Measurements from ENCODE around the gene TOP3A. TPM values are rescaled to one million over a fixed set of nuclear protein-coding genes. Genes with fewer than 3 reads are reported as not detected.

TOP3A gene
- total and polyA plus RNA-seq, 5 donors from 2014 or later, result 17.0 to 50.4 (median 19.5) TPM

DNA sequence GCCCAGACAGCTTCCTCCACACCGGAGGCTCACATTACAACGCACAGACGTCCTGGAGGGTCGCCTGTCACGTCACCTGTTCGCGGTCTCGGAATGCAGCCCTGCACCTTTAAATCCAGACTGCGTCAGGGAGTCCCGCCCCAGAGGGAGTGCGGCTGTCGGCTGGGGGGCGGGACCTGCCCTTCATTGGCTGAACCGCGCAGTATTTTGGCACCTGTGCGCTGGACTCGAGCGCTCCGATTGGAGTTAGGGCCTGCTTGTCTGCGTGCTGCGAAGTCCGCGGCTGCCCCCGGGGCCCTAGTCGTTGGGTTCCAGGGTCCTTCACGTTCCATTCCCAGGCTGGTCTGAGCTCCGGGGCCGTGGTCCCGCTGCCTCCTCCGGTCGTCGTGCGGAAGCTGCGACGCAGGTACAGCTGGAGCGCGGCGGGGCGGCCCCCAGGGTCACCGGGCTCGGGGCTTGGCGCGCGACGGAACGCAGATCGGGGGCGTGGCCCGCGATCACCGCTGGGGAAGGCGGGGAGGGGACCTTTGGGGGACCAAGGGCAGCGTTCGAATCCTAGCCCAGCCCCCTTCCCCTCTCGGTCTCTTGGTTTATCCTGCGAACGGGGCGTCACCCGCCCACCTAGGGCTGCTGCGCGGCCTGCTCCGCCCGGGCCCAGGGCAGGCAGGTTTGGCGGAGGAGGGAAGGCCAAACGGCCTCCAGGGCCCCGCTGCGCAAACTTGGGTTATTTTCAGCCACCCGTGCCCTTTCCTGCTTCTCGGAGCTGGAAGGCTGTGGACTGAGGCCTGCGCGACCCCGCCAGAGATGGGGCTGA, 54.3 kb downstream of the TOP3A start, which contains the start of gene MIEF2:
MIEF2 (plus strand) TSS at position 331 of the 814 bp plus-strand sequence. CDS start 2,059 bp downstream, outside the sequence.
- no peaks in the 10 kb centered on the region for H3K9me3 Mint-ChIP-seq
- H3K36me3 Mint-ChIP-seq, result peaks cover 3% of the 10 kb centered on the region
- H3K4me1 Mint-ChIP-seq, result peaks cover 0 to 52% (median 26%) of the 10 kb centered on the region in 4 donors
- no peaks in the 10 kb centered on the region for H3K27me3 Mint-ChIP-seq
- H3K9me3 ChIP-seq (ENCODE audit: control insufficient read depth in 2 of 2, low read length in 2 of 2), result no peaks in the 10 kb centered on the region
- peak within 1 kb of the TSS; percentile 94 for H3K27ac ChIP-seq (ENCODE audit: insufficient read depth, low read length, poor library complexity, severe bottlenecking)
- H3K36me3 ChIP-seq (ENCODE audit: control insufficient read depth, insufficient read depth, low read length), result peaks cover 25% of the 10 kb centered on the region
- peak within 1 kb of the TSS; percentile 87 to 96 (median 92) for H3K4me3 Mint-ChIP-seq
- H3K27ac Mint-ChIP-seq, result peak within 1 kb of the TSS; percentile 82 to 89 (median 86)
- H3K4me3 ChIP-seq (ENCODE audit: low read depth, low read length), result peak within 1 kb of the TSS; percentile 66
- H3K4me1 ChIP-seq (ENCODE audit: control insufficient read depth, insufficient read depth, low read length, poor library complexity, severe bottlenecking), result peaks cover 52% of the 10 kb centered on the region
- H3K27me3 ChIP-seq (ENCODE audit: control insufficient read depth, insufficient read depth, low read length), result no peaks in the 10 kb centered on the region
- DNase-seq (peak; percentile 91 to 97 (median 93)), ATAC-seq (ENCODE audit: low read depth in 2 of 2) (peak; percentile 91)

DNA sequence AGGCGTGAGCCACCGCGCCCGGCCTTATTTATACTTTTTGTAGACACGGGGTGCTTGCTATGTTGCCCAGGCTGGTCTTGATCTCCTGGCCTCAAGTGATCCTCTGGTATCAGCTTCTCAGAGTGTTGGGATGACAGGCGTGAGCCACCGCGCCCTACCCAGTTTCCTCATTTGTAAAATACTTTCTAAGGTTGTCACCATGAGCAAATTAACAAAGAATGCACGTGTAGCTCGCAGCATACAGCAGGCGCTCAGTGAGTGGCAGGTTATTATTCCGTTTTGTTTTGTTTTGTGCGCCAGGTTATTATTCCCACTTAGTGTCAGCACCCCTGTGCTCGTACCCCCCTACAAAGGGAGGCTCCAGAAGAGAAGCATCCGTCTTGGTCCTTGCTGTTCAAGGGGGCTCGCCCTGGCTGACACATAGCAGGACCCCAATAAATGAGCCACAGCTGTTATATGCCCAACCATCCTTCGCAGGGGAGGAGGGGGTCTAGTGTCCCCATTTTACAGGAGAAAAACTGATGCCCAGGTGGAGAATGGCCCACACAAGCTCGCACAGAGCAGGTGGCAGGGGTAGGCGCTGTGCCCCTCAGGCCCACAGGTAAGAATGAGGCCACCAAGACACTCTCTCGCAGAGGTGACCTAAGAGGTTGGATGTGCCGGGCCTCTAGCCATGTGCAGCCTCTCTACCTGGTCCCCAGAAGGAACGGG, 55.0 kb downstream of the TOP3A start:
- Histone ChIP-seq H3K27me3 (ENCODE audit: control insufficient read depth, insufficient read depth, low read length) (no peaks in the 10 kb centered on the region), H3K4me1 (ENCODE audit: control insufficient read depth, insufficient read depth, low read length, poor library complexity, severe bottlenecking) (peaks cover 52% of the 10 kb centered on the region), H3K9me3 (ENCODE audit: control insufficient read depth in 2 of 2, low read length in 2 of 2) (no peaks in the 10 kb centered on the region), H3K4me3 (ENCODE audit: low read depth, low read length) (peak overlapping the region; percentile 64), H3K27ac (ENCODE audit: insufficient read depth, low read length, poor library complexity, severe bottlenecking) (peak overlapping the region; percentile 94), H3K36me3 (ENCODE audit: control insufficient read depth, insufficient read depth, low read length) (peaks cover 28% of the 10 kb centered on the region)
- ATAC-seq (ENCODE audit: low read depth in 2 of 2) (no peak), DNase-seq (no peak)
- Mint-ChIP-seq H3K9me3 (no peaks in the 10 kb centered on the region), H3K27me3 (no peaks in the 10 kb centered on the region), H3K36me3 (peaks cover 3% of the 10 kb centered on the region), H3K4me3 (peak overlapping the region; percentile 87 to 96 (median 92)), H3K4me1 (peaks cover 0 to 55% (median 26%) of the 10 kb centered on the region in 4 donors), H3K27ac (peak overlapping the region; percentile 38 to 89 (median 86))

DNA sequence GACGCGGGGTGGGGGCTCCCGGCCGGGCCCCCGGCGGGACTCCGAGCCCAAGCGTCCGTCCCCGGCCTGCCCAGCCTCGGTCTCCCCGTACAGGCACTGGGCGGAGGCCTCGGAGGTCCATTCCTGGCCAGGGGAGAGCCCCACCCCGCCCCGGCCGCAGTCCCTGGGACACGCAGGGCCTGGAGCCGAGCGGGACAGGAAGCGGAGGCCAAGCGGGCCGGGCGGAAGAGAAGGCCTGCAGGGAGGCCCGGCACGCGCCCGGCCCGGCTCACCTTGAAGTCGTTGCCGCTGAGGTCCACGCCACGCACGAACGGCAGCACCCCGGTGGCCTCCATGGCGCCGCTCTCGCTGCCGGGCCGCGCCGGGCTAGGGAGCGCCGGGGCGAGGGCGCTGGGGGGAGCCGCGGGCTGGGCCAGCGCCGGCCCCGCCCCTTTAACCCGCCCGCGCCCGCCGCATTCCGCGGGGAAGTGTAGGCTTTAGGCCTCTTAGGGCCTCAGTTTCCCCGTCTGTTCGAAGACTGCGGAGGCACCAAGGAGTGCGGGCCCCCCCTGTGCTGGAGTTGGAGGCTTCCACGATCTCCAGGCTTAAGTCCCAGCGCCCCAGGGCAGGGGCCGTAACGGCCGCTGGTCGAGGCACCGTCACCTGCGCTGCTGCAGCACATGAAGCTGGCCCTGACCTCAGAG, 56.3 kb downstream of the TOP3A start, which contains the start of gene FLII:
FLII (minus strand) TSS at position 383 of the 683 bp plus-strand sequence; CDS start at position 335, 48 bp downstream.
- peak within 1 kb of the TSS; percentile 84 for H3K4me3 ChIP-seq (ENCODE audit: low read depth, low read length)
- peak within 1 kb of the TSS; percentile 94 for H3K27ac ChIP-seq (ENCODE audit: insufficient read depth, low read length, poor library complexity, severe bottlenecking)
- H3K9me3 ChIP-seq (ENCODE audit: control insufficient read depth in 2 of 2, low read length in 2 of 2), result no peaks in the 10 kb centered on the region
- Mint-ChIP-seq H3K4me3 (peak within 1 kb of the TSS; percentile 95 to 98 (median 96)), H3K27me3 (no peaks in the 10 kb centered on the region), H3K27ac (peak within 1 kb of the TSS; percentile 90 to 97 (median 97)), H3K36me3 (peaks cover 3% of the 10 kb centered on the region), H3K4me1 (peaks cover 0 to 55% (median 26%) of the 10 kb centered on the region in 4 donors), H3K9me3 (no peaks in the 10 kb centered on the region)
- H3K36me3 ChIP-seq (ENCODE audit: control insufficient read depth, insufficient read depth, low read length), result peaks cover 31% of the 10 kb centered on the region
- DNase-seq (peak; percentile 52 to 68 (median 54)), ATAC-seq (ENCODE audit: low read depth in 2 of 2) (peak; percentile 30 to 38)
- peaks cover 52% of the 10 kb centered on the region for H3K4me1 ChIP-seq (ENCODE audit: control insufficient read depth, insufficient read depth, low read length, poor library complexity, severe bottlenecking)
- H3K27me3 ChIP-seq (ENCODE audit: control insufficient read depth, insufficient read depth, low read length), result no peaks in the 10 kb centered on the region

DNA sequence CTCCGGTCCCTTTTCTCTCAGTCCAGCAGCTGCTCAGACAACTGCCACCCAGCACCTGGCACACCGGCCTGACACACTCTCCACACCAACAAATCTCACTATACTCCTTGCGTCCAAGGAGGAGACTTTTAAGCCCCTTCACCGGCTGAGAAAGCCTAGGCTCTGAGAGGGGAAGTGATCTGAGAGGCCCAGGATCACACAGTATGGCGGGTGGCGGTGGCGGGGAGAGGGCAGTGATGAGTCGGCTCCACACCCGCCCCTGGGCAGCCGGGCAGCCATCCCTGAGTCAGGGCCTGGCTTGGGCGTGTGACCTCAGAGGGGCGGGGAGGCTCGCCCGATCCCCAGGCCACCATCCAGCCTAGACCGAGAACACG, 56.8 kb downstream of the TOP3A start:
- peak; percentile 38 to 45 (median 42) for DNase-seq
- H3K36me3 Mint-ChIP-seq, result no peaks in the 10 kb centered on the region
- peak overlapping the region; percentile 90 to 97 (median 97) for H3K27ac Mint-ChIP-seq
- H3K27ac ChIP-seq (ENCODE audit: insufficient read depth, low read length, poor library complexity, severe bottlenecking), result peak overlapping the region; percentile 81
- no peaks in the 10 kb centered on the region for H3K27me3 Mint-ChIP-seq
- no peaks in the 10 kb centered on the region for H3K9me3 ChIP-seq (ENCODE audit: control insufficient read depth in 2 of 2, low read length in 2 of 2)
- ATAC-seq (ENCODE audit: low read depth in 2 of 2), result peak; percentile 26 to 29
- H3K9me3 Mint-ChIP-seq, result no peaks in the 10 kb centered on the region
- H3K4me1 Mint-ChIP-seq, result peaks cover 0 to 52% (median 24%) of the 10 kb centered on the region in 4 donors
- H3K4me3 ChIP-seq (ENCODE audit: low read depth, low read length), result peak overlapping the region; percentile 84
- H3K36me3 ChIP-seq (ENCODE audit: control insufficient read depth, insufficient read depth, low read length), result peaks cover 33% of the 10 kb centered on the region
- H3K4me1 ChIP-seq (ENCODE audit: control insufficient read depth, insufficient read depth, low read length, poor library complexity, severe bottlenecking), result peaks cover 52% of the 10 kb centered on the region
- H3K27me3 ChIP-seq (ENCODE audit: control insufficient read depth, insufficient read depth, low read length), result no peaks in the 10 kb centered on the region
- peak overlapping the region; percentile 95 to 98 (median 96) for H3K4me3 Mint-ChIP-seq

DNA sequence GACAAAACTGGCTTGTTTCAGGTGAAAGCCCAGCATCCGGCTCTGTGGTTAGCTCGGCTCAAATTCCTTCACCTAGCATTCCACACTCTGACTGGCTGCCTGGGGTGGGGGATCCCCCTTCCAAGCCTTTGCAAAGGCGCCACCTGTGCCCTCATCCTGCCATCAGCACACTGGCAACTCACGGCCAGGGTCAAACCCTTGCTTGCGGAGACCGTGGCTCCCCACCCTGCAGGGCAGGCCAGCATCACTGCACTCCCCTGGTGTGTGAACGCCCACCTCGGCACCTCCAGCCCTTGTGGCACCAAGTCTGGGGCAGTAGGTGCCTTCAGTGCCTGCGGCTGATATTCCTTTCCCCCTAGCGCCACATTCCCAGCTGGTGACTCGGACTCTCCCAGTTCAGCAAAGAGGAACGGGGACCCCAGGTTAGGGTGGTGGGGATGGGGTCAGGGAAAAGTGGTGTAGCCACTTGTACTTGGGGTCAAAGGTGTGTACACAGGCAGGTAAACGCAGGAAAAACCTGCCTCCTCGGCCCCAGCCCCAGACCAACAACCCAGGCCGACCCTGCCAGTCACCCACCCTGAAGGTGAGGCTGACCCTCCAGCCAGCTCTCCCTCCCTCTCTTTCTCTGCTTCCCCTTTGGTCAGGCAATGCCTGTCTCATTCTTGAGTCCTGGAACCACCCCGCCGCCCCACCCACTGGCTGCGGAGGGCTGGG, 57.4 kb downstream of the TOP3A start:
- no peaks in the 10 kb centered on the region for H3K9me3 ChIP-seq (ENCODE audit: control insufficient read depth in 2 of 2, low read length in 2 of 2)
- no peaks in the 10 kb centered on the region for H3K9me3 Mint-ChIP-seq
- peaks cover 51% of the 10 kb centered on the region for H3K4me1 ChIP-seq (ENCODE audit: control insufficient read depth, insufficient read depth, low read length, poor library complexity, severe bottlenecking)
- peak overlapping the region; percentile 95 to 98 (median 96) for H3K4me3 Mint-ChIP-seq
- H3K27ac ChIP-seq (ENCODE audit: insufficient read depth, low read length, poor library complexity, severe bottlenecking), result peak overlapping the region; percentile 81
- no peaks in the 10 kb centered on the region for H3K27me3 Mint-ChIP-seq
- DNase-seq (peak in 1 of 3 donors; percentile 20), ATAC-seq (ENCODE audit: low read depth in 2 of 2) (no peak)
- H3K4me3 ChIP-seq (ENCODE audit: low read depth, low read length), result peak overlapping the region; percentile 84
- peaks cover 0 to 51% (median 24%) of the 10 kb centered on the region in 4 donors for H3K4me1 Mint-ChIP-seq
- H3K36me3 Mint-ChIP-seq, result no peaks in the 10 kb centered on the region
- peak overlapping the region; percentile 60 to 97 (median 97) for H3K27ac Mint-ChIP-seq
- H3K36me3 ChIP-seq (ENCODE audit: control insufficient read depth, insufficient read depth, low read length), result peaks cover 36% of the 10 kb centered on the region
- no peaks in the 10 kb centered on the region for H3K27me3 ChIP-seq (ENCODE audit: control insufficient read depth, insufficient read depth, low read length)

DNA sequence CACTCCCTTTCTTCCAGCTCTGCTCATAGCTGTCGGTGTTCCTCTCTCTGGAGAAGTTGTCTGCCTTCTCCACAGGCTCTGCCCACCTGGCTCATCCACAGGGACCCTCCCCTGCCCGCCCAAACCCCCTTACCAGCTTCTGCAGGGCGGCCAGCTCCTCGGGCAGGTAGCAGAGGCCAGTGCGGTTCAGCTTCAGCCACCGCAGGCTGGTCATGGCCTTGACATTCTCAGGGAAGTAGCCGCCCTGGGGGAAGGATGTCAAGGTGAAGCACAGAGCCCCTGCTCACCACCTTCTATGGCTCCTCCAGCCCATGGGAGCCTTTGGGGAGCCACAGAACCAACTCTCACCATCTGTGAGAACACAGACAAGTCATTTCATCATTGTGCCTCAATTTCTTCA, 58.0 kb downstream of the TOP3A start:
- Histone ChIP-seq H3K36me3 (ENCODE audit: control insufficient read depth, insufficient read depth, low read length) (peaks cover 42% of the 10 kb centered on the region), H3K4me1 (ENCODE audit: control insufficient read depth, insufficient read depth, low read length, poor library complexity, severe bottlenecking) (peaks cover 45% of the 10 kb centered on the region), H3K27ac (ENCODE audit: insufficient read depth, low read length, poor library complexity, severe bottlenecking) (peak overlapping the region; percentile 64), H3K27me3 (ENCODE audit: control insufficient read depth, insufficient read depth, low read length) (no peaks in the 10 kb centered on the region), H3K4me3 (ENCODE audit: low read depth, low read length) (peak overlapping the region; percentile 84), H3K9me3 (ENCODE audit: control insufficient read depth in 2 of 2, low read length in 2 of 2) (no peaks in the 10 kb centered on the region)
- DNase-seq (no peak), ATAC-seq (ENCODE audit: low read depth in 2 of 2) (no peak)
- Mint-ChIP-seq H3K27ac (peak overlapping the region; percentile 55 to 71 (median 60)), H3K36me3 (no peaks in the 10 kb centered on the region), H3K4me1 (peaks cover 0 to 45% (median 23%) of the 10 kb centered on the region in 4 donors), H3K9me3 (no peaks in the 10 kb centered on the region), H3K27me3 (no peaks in the 10 kb centered on the region), H3K4me3 (peak overlapping the region; percentile 95 to 98 (median 96))

Measured in CD4-positive, CD25-positive, alpha-beta regulatory T cell (primary cell).